Measurements from ENCODE around the gene RALGAPB. TPM values are rescaled to one million over a fixed set of nuclear protein-coding genes. Genes with fewer than 3 reads are reported as not detected.

The RALGAPB gene
- total RNA-seq, 1 experiment from 2014 or later = 36.7 TPM

DNA sequence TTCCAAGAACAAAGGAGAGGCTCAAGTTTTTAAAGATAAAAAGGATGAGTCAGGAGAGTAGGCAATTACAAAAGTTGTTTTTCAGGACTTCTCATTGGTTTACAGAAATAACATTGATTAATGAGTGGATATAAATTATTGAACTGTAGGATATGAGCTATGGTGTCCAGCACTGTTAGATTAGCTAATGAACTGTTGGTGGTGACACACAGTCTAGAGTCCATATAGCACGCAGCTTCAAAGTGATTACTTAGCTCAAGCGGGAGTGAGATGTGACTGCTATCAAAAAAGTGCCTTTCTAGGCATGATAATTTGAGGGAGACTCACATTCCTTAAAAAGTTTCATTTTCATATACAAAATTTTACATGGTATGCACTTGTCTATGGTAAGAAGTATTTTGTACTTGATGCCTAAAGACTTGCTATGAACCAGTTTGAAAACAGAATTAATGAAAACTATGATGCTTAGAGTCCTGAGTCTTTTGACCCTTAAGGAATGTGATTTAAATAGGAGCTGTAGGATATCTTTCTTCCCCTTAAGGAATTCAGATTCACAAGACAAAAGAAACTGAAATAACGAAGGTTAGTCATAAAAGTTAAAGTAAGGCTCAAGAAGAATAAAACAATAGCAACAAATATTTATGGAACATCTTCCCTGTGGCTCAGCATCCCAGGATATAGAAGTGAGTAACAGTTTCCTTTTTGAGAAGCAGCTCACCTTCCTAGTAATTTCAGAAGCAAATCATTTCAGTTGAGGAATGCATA, 86.1 kb downstream of the RALGAPB start (continued):
- TF ChIP-seq JUN (CRISPR knock-in tag; IDR thresholded peaks at IDR 0.05) (no peak), SMAD4 (CRISPR knock-in tag; IDR thresholded peaks at IDR 0.05) (no peak), NFATC4 (CRISPR knock-in tag; IDR thresholded peaks at IDR 0.05) (no peak)

DNA sequence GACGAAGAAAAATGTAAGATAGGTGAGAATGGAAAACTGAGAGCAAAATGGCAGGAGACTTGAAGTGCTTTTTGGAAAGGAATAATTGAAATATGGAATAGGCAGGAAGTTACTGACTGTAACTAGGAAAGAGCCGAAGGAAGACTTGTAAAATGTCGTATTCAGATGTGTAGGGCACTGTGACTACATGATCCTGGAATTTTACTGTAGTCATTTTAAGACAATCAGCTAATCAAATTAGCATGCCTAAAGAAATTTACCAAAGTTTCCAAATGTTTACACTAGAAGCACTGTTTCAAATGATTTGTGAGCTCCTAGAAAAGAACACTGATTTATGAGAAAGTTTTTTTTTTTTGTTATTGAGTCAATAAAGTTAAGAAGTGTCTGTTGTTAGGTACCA, 87.1 kb downstream of the RALGAPB start:
- TF ChIP-seq, protein P1, sequence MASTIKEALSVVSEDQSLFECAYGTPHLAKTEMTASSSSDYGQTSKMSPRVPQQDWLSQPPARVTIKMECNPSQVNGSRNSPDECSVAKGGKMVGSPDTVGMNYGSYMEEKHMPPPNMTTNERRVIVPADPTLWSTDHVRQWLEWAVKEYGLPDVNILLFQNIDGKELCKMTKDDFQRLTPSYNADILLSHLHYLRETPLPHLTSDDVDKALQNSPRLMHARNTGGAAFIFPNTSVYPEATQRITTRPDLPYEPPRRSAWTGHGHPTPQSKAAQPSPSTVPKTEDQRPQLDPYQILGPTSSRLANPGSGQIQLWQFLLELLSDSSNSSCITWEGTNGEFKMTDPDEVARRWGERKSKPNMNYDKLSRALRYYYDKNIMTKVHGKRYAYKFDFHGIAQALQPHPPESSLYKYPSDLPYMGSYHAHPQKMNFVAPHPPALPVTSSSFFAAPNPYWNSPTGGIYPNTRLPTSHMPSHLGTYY (CRISPR knock-in tag; IDR thresholded peaks at IDR 0.05) = no peak
- TF ChIP-seq ZNF396 (CRISPR knock-in tag; IDR thresholded peaks at IDR 0.05; ENCODE audit: borderline replicate concordance) = no peak
- TF ChIP-seq EMX1 (CRISPR knock-in tag; IDR thresholded peaks at IDR 0.05) = no peak
- TF ChIP-seq JUN (CRISPR knock-in tag; IDR thresholded peaks at IDR 0.05) = no peak
- TF ChIP-seq FOXP1 (CRISPR knock-in tag; IDR thresholded peaks at IDR 0.05; ENCODE audit: borderline replicate concordance) = no peak
- TF ChIP-seq RELA (CRISPR knock-in tag; IDR thresholded peaks at IDR 0.05; ENCODE audit: borderline replicate concordance) = no peak
- no peak for TF ChIP-seq GTF2I (CRISPR knock-in tag; conservative IDR thresholded peaks at IDR 0.05)
- no peak for TF ChIP-seq JAZF1 (CRISPR knock-in tag; IDR thresholded peaks at IDR 0.05)
- TF ChIP-seq, protein P2, sequence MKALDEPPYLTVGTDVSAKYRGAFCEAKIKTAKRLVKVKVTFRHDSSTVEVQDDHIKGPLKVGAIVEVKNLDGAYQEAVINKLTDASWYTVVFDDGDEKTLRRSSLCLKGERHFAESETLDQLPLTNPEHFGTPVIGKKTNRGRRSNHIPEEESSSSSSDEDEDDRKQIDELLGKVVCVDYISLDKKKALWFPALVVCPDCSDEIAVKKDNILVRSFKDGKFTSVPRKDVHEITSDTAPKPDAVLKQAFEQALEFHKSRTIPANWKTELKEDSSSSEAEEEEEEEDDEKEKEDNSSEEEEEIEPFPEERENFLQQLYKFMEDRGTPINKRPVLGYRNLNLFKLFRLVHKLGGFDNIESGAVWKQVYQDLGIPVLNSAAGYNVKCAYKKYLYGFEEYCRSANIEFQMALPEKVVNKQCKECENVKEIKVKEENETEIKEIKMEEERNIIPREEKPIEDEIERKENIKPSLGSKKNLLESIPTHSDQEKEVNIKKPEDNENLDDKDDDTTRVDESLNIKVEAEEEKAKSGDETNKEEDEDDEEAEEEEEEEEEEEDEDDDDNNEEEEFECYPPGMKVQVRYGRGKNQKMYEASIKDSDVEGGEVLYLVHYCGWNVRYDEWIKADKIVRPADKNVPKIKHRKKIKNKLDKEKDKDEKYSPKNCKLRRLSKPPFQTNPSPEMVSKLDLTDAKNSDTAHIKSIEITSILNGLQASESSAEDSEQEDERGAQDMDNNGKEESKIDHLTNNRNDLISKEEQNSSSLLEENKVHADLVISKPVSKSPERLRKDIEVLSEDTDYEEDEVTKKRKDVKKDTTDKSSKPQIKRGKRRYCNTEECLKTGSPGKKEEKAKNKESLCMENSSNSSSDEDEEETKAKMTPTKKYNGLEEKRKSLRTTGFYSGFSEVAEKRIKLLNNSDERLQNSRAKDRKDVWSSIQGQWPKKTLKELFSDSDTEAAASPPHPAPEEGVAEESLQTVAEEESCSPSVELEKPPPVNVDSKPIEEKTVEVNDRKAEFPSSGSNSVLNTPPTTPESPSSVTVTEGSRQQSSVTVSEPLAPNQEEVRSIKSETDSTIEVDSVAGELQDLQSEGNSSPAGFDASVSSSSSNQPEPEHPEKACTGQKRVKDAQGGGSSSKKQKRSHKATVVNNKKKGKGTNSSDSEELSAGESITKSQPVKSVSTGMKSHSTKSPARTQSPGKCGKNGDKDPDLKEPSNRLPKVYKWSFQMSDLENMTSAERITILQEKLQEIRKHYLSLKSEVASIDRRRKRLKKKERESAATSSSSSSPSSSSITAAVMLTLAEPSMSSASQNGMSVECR (CRISPR knock-in tag; IDR thresholded peaks at IDR 0.05; ENCODE audit: borderline replicate concordance) = no peak
- TF ChIP-seq ZNF232 (CRISPR knock-in tag; IDR thresholded peaks at IDR 0.05) = no peak
- H3K27me3 Mint-ChIP-seq (ENCODE audit: low read depth) = no peaks in the 10 kb centered on the region
- ChIA-PET POLR2A (no interaction called here), CTCF (interaction anchor here (0.6 kb wide), 1 partner anchor 259 kb away, joined by 3 read pairs; no protein-coding TSS in a partner anchor)
- ATAC-seq = no peak
- H3K27ac Mint-ChIP-seq = no peak overlapping the region
- DNase-seq (ENCODE audit: low spot score) = no peak
- H3K4me1 Mint-ChIP-seq = no peaks in the 10 kb centered on the region
- no peaks in the 10 kb centered on the region for H3K9me3 Mint-ChIP-seq
- H3K36me3 Mint-ChIP-seq = peaks cover 30% of the 10 kb centered on the region
- H3K4me3 Mint-ChIP-seq = no peak overlapping the region

DNA sequence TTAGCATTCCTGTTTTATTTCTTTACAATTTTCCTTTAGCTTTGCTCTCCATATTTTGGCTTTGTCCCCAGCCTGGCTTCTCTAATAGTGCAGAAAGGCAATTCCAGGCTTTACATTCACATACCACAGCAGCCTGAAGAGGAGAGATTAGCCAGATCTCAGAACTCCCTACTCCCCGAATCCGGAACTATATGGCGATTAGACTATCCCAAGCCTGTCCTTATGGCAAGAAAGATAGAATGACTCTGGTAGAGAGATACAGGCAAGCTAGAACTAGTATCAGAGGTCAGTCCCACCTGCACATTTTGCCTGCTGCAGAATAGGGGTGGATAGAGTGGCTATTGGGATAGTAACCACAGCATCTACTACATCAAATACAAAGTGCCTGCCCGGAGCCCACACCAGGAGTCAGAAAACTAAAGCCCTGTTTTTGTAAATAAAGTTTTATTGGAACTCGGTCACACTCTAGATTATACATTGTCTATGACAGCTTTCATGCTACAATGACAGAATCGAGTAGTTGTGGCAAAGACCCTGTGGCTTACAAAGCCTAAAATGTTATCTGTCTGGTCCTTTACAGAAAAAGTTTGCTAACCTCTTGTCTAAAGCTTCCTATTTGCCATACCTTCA, 91.3 kb downstream of the RALGAPB start:
- Mint-ChIP-seq H3K27me3 (ENCODE audit: low read depth) (no peaks in the 10 kb centered on the region), H3K4me3 (no peak overlapping the region), H3K4me1 (no peaks in the 10 kb centered on the region), H3K36me3 (peaks cover 25% of the 10 kb centered on the region), H3K27ac (no peak overlapping the region), H3K9me3 (no peaks in the 10 kb centered on the region)
- TF ChIP-seq ZNF416 (CRISPR knock-in tag; IDR thresholded peaks at IDR 0.05) (no peak), ZNF121 (CRISPR knock-in tag; IDR thresholded peaks at IDR 0.05) (no peak), TP53 (CRISPR knock-in tag; IDR thresholded peaks at IDR 0.05) (no peak), SMAD4 (CRISPR knock-in tag; IDR thresholded peaks at IDR 0.05) (no peak)
- TF ChIP-seq, protein P3, sequence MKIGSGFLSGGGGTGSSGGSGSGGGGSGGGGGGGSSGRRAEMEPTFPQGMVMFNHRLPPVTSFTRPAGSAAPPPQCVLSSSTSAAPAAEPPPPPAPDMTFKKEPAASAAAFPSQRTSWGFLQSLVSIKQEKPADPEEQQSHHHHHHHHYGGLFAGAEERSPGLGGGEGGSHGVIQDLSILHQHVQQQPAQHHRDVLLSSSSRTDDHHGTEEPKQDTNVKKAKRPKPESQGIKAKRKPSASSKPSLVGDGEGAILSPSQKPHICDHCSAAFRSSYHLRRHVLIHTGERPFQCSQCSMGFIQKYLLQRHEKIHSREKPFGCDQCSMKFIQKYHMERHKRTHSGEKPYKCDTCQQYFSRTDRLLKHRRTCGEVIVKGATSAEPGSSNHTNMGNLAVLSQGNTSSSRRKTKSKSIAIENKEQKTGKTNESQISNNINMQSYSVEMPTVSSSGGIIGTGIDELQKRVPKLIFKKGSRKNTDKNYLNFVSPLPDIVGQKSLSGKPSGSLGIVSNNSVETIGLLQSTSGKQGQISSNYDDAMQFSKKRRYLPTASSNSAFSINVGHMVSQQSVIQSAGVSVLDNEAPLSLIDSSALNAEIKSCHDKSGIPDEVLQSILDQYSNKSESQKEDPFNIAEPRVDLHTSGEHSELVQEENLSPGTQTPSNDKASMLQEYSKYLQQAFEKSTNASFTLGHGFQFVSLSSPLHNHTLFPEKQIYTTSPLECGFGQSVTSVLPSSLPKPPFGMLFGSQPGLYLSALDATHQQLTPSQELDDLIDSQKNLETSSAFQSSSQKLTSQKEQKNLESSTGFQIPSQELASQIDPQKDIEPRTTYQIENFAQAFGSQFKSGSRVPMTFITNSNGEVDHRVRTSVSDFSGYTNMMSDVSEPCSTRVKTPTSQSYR (CRISPR knock-in tag; IDR thresholded peaks at IDR 0.05) = no peak
- ChIA-PET CTCF (no interaction called here), POLR2A (no interaction called here)
- DNase-seq (ENCODE audit: low spot score) (no peak), ATAC-seq (no peak)
